HEK293T (cell line): ENCODE data around the gene ETV6.

ENCODE experiments used
- ARNT ChIP-seq: fragments of 450-650 bp; IDR thresholded peaks from 2 replicates; pipeline ENCODE4 v1.6.1; 2017; ENCODE audit warnings: mild to moderate bottlenecking
- BHLHE40 ChIP-seq: fragments of 450-650 bp; IDR thresholded peaks from 2 replicates; pipeline ENCODE4 v1.6.1; 2016; ENCODE audit warnings: mild to moderate bottlenecking, moderate library complexity, borderline replicate concordance
- FOXA1 ChIP-seq: fragments of 450-650 bp; IDR thresholded peaks from 2 replicates; pipeline ENCODE4 v1.6.1; 2016; ENCODE audit warnings: mild to moderate bottlenecking
- FOXM1 ChIP-seq: fragments of 450-650 bp; IDR thresholded peaks from 2 replicates; pipeline ENCODE4 v1.6.1; 2017; ENCODE audit warnings: mild to moderate bottlenecking, borderline replicate concordance
- HDGF ChIP-seq: fragments of 450-650 bp; IDR thresholded peaks from 2 replicates; pipeline ENCODE4 v1.6.1; 2017; ENCODE audit warnings: antibody characterized with exemption, borderline replicate concordance
- NFRKB ChIP-seq: fragments of 450-650 bp; IDR thresholded peaks from 2 replicates; pipeline ENCODE4 v1.6.1; 2016; ENCODE audit warnings: mild to moderate bottlenecking, moderate library complexity
- SUZ12 ChIP-seq: fragments of 450-650 bp; IDR thresholded peaks from 2 replicates; pipeline ENCODE4 v1.6.1; 2016; ENCODE audit warnings: mild to moderate bottlenecking
- TARDBP ChIP-seq: fragments of 450-650 bp; IDR thresholded peaks from 2 replicates; pipeline ENCODE4 v1.6.1; 2016
- ZNF384 ChIP-seq: fragments of 450-650 bp; IDR thresholded peaks from 2 replicates; pipeline ENCODE4 v1.6.1; 2016

- no peak for TF ChIP-seq SUZ12
- no peak for TF ChIP-seq TARDBP
- no peak for TF ChIP-seq FOXA1
- no peak for TF ChIP-seq BHLHE40
- TF ChIP-seq HDGF, result no peak
- TF ChIP-seq FOXM1, result no peak
- TF ChIP-seq NFRKB, result no peak
- no peak for TF ChIP-seq ARNT
- TF ChIP-seq ZNF384, result no peak
Observed at GRCh38 chr12:11834931-11835330, 185.5 kb downstream of the ETV6 start.
